Vagina (tissue), 2 donors: ENCODE results near the gene EML6.

Experiments used
- POLR2A ChIP-seq, 2 donors: fragments of 450-650 bp; IDR thresholded peaks; one replicate each; pipeline ENCODE4 v1.6.1; 2017; ENCODE audit warnings: antibody characterized with exemption in 2 of 2, mild to moderate bottlenecking in 2 of 2, moderate library complexity in 2 of 2
- TF ChIP-seq, protein P1 (sequence below), 3 experiments: fragments of 450-650 bp in 2 of 3; fragments of 200-600 bp in 1 of 3; sonication (generic) in 1 of 3; IDR thresholded peaks; one replicate each; pipeline ENCODE4 v1.5.1; 2017 to 2019; ENCODE audit warnings: antibody characterized with exemption in 3 of 3, mild to moderate bottlenecking in 2 of 3, moderate library complexity in 2 of 3

DNA sequence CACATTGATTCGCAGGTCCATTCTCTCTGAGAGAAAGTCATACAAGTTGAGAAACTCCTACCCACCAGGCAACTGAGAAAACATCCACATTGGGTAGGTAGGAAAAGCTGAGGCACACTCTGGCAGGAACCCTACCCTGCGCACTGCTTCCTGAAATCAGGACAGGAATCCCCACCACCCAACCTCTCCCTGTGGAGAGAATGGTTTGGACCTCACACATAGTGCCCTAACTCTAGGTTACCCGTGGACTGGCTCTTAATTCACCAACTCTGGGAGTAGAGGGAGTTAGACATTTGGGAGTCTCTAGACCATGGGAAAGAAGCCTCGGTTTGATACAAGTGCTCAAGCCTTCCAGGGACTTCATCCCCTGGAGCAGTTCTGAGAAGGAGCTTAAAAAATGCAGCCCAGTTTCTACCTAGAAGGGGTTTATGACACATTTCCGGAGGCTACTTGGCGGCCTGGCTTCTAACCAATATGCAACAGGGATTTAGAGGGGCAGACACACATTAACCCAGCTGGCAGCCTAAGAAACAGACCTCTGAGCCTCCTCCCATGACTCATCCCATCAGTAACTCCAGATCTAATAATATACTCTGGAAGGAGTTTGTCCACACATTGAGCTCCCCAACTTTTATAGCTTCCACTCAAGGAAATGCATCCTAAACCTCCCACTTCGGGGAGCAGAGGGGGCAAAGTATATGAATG lies 136.7 kb downstream of the EML6 start:
- TF ChIP-seq, protein P1, sequence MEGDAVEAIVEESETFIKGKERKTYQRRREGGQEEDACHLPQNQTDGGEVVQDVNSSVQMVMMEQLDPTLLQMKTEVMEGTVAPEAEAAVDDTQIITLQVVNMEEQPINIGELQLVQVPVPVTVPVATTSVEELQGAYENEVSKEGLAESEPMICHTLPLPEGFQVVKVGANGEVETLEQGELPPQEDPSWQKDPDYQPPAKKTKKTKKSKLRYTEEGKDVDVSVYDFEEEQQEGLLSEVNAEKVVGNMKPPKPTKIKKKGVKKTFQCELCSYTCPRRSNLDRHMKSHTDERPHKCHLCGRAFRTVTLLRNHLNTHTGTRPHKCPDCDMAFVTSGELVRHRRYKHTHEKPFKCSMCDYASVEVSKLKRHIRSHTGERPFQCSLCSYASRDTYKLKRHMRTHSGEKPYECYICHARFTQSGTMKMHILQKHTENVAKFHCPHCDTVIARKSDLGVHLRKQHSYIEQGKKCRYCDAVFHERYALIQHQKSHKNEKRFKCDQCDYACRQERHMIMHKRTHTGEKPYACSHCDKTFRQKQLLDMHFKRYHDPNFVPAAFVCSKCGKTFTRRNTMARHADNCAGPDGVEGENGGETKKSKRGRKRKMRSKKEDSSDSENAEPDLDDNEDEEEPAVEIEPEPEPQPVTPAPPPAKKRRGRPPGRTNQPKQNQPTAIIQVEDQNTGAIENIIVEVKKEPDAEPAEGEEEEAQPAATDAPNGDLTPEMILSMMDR (IDR thresholded peaks at IDR 0.05) = no peak
- TF ChIP-seq POLR2A (IDR thresholded peaks at IDR 0.05) = no peak
